GM18868 (cell line): Measurements from ENCODE around the gene DLG2.
A peak's percentile ranks its signal among the peaks of the same experiment; 100 is the strongest.
"Not testable (repeated sequence)": the region's sequence is repeated elsewhere in the genome, so short reads cannot be mapped to it uniquely, and the experiment has no call there.

Source experiments
- ATAC-seq: cut with Tn5 transposase; IDR thresholded peaks from one replicate; pipeline ENCODE4 v1.9.1; 2021; ENCODE audit warnings: mild to moderate bottlenecking, moderate library complexity; ENCODE audit not compliant: unreplicated experiment

The DLG2 gene

GRCh38 chr11:85627332-85627997, at the start of gene DLG2:
TSS of gene DLG2 (minus strand) at chr11:85627344.
- ATAC-seq, result peak; percentile 0

- no peak for ATAC-seq
Observed at GRCh38 chr11:85673393-85673792, 46.2 kb upstream of the DLG2 start.

GRCh38 chr11:85672105-85672902, 45.2 kb upstream of the DLG2 start:
- ATAC-seq, result no peak

- ATAC-seq, result not testable (repeated sequence)
Observed at GRCh38 chr11:85670949-85671663, 44.0 kb upstream of the DLG2 start.

- ATAC-seq, result no peak
Observed at GRCh38 chr11:85668157-85668556, 41.0 kb upstream of the DLG2 start.

GRCh38 chr11:85666687-85667086, 39.5 kb upstream of the DLG2 start:
- no peak for ATAC-seq

GRCh38 chr11:85665733-85666132, 38.6 kb upstream of the DLG2 start:
- ATAC-seq, result no peak

GRCh38 chr11:85664615-85665481, 37.7 kb upstream of the DLG2 start, which contains the start of gene CREBZF:
TSS of gene CREBZF (minus strand) at chr11:85665129. CDS start at chr11:85664875, 254 bp downstream.
- ATAC-seq, result peak; percentile 91

GRCh38 chr11:85663753-85664614, 36.8 kb upstream of the DLG2 start:
- ATAC-seq, result peak; percentile 71

- no peak for ATAC-seq
Observed at GRCh38 chr11:85663080-85663752, 36.1 kb upstream of the DLG2 start.

GRCh38 chr11:85661972-85662664, 35.0 kb upstream of the DLG2 start:
- no peak for ATAC-seq

GRCh38 chr11:85658180-85658579, 31.0 kb upstream of the DLG2 start:
- ATAC-seq, result no peak

GRCh38 chr11:85656777-85657176, 29.6 kb upstream of the DLG2 start:
- no peak for ATAC-seq

- ATAC-seq, result not testable (repeated sequence)
Observed at GRCh38 chr11:85654343-85654742, 27.2 kb upstream of the DLG2 start.

- ATAC-seq, result no peak
Observed at GRCh38 chr11:85652786-85653447, 25.8 kb upstream of the DLG2 start.

- no peak for ATAC-seq
Observed at GRCh38 chr11:85651118-85651517, 24.0 kb upstream of the DLG2 start.

- ATAC-seq, result peak; percentile 99
Observed at GRCh38 chr11:85647604-85648299, 20.6 kb upstream of the DLG2 start, which contains the start of gene TMEM126A. TSS of gene TMEM126A (plus strand) at chr11:85647967. CDS start at chr11:85650256, 2,289 bp downstream.
